Hippocampal formation (tissue), 2 donors: ENCODE data around the gene AFTPH.

Source experiments
- DNase-seq, 2 donors: peaks; one replicate each; lab custom pipeline; 2025; lab: John Stamatoyannopoulos, UW

AFTPH gene

GRCh38 chr2:64542071-64543007, 18.2 kb downstream of the AFTPH start:
- no peak for DNase-seq

GRCh38 chr2:64543008-64543697, 19.0 kb downstream of the AFTPH start:
- DNase-seq, result no peak

- no peak for DNase-seq
Observed at GRCh38 chr2:64548761-64549160, 24.6 kb downstream of the AFTPH start.

- DNase-seq, result no peak
Observed at GRCh38 chr2:64550042-64550441, 25.9 kb downstream of the AFTPH start.

GRCh38 chr2:64551851-64552250, 27.7 kb downstream of the AFTPH start:
- no peak for DNase-seq

GRCh38 chr2:64554117-64554516, 30.0 kb downstream of the AFTPH start:
- no peak for DNase-seq

GRCh38 chr2:64558445-64559081, 34.4 kb downstream of the AFTPH start:
- no peak for DNase-seq

GRCh38 chr2:64562148-64562784, 38.1 kb downstream of the AFTPH start:
- no peak for DNase-seq

GRCh38 chr2:64563436-64563938, 39.4 kb downstream of the AFTPH start:
- DNase-seq, result no peak

- DNase-seq, result no peak
Observed at GRCh38 chr2:64565949-64566710, 42.0 kb downstream of the AFTPH start.

- no peak for DNase-seq
Observed at GRCh38 chr2:64567473-64567872, 43.3 kb downstream of the AFTPH start.

GRCh38 chr2:64568836-64569235, 44.7 kb downstream of the AFTPH start:
- DNase-seq, result no peak

GRCh38 chr2:64574871-64575270, 50.7 kb downstream of the AFTPH start:
- DNase-seq, result no peak

- no peak for DNase-seq
Observed at GRCh38 chr2:64581018-64581417, 56.9 kb downstream of the AFTPH start.

- DNase-seq, result no peak
Observed at GRCh38 chr2:64581777-64582539, 57.8 kb downstream of the AFTPH start.

GRCh38 chr2:64582774-64583340, 58.7 kb downstream of the AFTPH start:
- DNase-seq, result no peak

GRCh38 chr2:64586054-64586453, 61.9 kb downstream of the AFTPH start:
- no peak for DNase-seq

- peak in 1 of 2 donors; percentile 83 for DNase-seq
Observed at GRCh38 chr2:64586883-64587481, 62.9 kb downstream of the AFTPH start.

GRCh38 chr2:64587561-64587960, 63.4 kb downstream of the AFTPH start:
- no peak for DNase-seq

GRCh38 chr2:64591188-64591587, 67.1 kb downstream of the AFTPH start:
- DNase-seq, result no peak
